ENCODE results near the gene SNIP1.
A peak's percentile ranks its signal among the peaks of the same experiment; 100 is the strongest.
"Not testable (repeated sequence)": the region's sequence is repeated elsewhere in the genome, so short reads cannot be mapped to it uniquely, and the experiment has no call there.

SNIP1 gene

DNA sequence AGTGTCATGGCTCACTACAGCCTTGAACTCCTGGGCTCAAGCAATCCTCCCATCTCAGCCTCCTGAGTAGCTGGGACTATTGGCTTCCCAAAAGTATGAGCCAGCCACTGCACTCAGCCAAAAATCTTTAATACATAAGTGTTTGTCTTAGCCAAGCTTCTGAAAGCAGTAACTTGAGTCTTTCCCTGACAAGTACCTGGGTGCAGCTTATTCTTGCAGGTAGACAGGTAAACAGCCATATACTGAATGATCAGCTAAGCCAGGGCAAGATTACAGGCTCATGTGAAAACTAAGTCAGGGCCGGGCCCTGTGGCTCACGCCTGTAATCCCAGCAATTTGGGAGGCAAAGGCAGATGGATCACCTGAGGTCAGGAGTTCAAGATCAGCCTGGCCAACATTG lies 47.4 kb downstream of the SNIP1 start:
- DNase-seq = no peak

DNA sequence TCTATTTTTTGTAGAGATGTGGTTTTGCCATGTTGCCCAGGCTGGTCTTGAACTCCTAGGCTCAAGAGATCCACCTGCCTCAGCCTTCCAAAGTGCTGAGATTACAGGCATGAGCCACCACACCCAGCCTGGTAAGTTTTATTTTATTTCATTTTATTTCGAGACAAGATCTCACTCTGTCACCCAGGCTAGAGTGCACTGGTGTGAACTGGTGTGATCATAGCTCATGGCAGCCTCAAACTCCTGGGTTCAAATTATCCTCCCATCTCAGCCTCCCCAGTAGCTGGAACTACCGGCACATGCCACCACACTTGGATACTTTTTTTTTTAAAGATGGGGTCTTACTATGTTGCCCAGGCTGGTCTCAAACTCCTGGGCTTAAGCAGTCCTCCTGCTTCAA lies 51.3 kb downstream of the SNIP1 start:
- not testable (repeated sequence) for DNase-seq

DNA sequence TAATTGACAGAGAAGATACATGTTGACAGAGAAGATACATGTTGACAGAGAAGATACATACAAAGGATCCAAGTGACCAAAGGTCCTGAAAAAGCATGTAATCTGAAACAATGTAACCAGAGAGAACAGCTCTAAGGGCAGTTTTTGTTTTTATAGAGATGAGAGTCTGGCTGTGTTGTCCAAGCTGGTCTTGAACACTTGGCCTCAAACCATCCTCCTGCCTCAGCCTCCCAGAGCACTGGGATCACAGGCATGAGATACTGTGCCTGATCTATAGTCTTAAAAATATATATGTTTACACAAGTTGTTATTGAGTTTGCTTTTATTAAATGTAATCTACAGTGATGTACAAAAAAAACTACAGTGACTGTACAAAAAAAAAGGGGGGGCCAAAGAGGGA lies 52.0 kb downstream of the SNIP1 start:
- DNase-seq = no peak

- no peak for DNase-seq
These were observed 52.4 kb downstream of the SNIP1 start for GRCh38 chr1:37501661-37502060.

DNA sequence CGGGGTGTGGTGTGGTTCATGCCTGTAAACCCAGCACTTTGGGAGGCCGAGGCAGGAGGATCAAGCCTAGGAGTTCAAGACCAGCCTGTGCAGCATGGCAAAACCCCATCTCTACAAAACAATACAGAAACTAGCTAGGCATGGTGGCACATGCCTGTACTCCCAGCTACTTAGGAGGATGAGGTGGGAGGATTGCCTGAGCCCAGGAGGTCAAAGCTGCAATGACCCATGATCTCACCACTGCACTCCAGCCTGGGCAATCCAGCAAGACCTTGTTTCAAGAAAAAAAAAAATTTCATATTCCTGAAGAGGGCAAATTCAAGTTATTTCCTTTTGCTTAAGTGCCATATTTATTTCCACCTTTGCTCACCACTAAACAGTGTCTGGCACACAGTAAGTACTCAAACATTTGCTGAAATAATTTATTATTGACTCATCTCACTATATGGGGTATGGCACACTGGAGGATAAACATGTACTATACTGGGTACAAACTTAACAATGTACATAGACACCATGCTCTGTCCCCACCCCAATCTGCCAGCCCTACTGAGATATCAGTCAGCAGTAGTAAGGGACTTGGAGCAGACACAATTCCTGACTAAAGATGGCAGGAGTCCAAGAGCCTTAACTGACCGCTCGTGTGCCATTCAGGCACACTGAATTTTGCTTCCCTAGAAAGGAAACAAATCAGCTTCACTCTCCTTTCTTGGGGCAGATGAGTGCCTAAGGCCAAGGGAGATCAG lies 55.0 kb downstream of the SNIP1 start:
- DNase-seq = no peak

- no peak for DNase-seq
These were observed 56.3 kb downstream of the SNIP1 start for GRCh38 chr1:37497832-37498231.

DNA sequence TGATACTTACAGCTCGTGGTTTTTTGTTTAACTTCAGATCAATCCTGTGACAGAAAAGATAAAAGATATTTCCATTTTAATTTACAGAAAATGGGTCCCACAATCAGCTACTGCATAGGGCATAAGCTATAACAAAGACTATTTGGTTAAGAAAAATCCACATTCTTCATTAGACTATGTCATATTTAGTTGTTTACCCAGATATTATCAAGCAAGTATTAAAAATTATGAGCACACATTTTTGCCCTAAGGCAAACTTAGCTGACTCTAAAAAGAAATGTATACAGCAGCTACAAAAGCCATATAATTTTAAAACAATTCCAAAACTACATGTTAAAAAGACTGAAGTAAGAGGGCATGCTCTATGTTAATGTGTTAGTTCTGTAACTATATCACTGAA lies 58.2 kb downstream of the SNIP1 start:
- no peak for DNase-seq

DNA sequence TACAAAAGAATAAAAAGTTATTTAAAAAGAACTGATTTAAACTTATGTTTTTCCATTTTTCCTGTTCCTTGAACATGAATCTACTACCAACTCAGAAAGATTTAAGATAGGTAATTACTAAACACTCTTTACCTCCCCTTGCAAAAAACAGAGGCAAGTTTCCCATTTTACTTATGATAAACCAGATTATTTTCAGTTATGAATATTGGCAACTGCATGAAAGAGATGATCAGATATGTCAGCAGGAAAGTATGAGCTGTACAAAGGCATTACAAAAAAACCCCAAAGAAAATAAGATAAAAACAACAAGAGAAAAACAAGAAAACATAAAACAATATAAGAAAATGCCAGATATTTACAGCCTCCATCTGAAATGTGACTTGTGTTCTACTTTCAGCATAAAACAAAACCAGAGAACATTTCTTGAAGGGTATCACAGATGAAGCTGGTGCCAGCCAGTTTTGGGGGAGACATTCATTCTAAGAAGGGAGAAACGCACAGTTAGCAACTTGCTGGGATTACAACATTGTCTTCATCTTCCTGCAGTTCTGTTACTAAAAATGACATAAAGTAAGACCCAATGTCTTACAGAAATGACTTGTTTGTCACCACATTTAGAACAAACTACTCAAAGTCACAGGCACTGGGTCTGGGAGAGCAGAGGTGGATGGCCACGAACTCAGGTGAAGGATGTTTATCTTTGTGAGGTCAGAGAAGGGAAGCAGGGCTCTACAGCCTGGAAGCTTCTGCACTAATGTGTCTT lies 60.6 kb downstream of the SNIP1 start:
- no peak for DNase-seq

DNA sequence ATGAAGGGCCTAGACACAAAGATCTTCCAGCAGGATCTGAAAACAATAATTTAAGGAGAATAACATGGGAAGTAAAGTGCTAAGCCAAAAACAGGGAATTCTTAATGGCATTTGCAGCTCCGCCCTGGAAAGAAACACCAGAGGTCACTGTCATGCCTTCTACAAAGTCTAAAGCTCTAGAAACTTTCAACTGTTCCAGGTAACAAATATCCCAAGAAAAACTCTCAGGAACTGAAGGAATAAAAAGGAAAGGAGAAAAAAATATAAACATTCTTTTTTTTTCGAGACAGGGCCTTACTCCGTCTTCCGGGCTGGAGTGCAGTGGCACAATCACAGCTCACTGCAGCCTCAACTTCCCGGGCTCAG lies 66.5 kb downstream of the SNIP1 start:
- DNase-seq = no peak

DNA sequence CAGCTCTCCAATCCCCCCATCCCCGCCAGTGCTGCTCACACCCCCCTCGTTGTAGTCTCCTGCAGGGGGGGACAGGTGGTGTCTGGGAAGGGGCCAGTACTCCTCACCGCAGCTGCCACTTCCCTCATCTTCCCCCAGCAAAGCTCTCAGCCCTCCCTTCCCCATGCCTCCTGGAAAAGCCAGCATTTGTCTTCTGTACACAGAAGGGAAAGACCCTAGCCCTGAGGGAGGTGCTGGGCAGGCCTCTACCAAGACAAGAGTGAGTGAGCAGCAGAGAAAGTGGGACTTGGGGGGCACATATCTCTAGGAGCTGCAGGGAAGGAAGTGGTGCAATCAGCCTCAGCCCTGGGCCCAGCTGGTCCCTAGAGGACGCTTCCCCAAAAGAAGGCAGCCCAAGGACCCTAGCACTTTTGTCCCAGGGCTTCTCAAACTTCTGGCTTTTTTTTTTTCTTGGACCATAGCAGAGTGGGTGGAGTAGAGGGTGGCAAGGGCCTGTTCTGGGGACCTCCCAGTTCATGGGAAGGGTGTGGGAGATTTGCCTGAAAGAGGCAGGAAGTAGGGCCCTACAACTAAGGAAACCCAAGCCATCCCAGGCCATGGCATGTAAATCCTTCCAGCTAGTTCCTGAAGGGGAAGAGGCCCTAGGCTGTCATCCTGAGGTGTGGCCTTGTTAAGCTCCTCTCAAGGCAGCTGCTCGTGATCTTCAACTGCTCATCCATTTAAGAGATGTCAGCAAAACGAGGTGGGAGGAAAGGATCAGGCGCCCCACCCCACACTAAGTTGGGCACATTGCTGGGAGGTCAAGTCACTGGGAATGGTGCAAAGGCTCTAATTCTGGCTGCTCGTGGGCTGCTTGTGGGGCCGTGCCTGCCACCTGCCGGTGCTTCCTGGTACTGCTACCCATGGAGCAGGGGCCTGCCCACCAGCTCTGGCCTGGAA lies 67.1 kb downstream of the SNIP1 start:
- peak in 1 of 2 experiments; percentile 54 for DNase-seq

GRCh38 chr1:37485902-37486679 lies 68.0 kb downstream of the SNIP1 start:
- DNase-seq = no peak
